Neural cell (in vitro differentiated cells): ENCODE data around the gene IMMP1L.

Experiments
- EP300 ChIP-seq: fragments of 450-650 bp; conservative IDR thresholded peaks from 2 replicates; pipeline ENCODE4 v1.6.1; 2014; ENCODE audit warnings: antibody characterized with exemption, mild to moderate bottlenecking, moderate library complexity; ENCODE audit not compliant: poor library complexity, severe bottlenecking
- EZH2 ChIP-seq: fragments of 200-600, 300-800 bp; shearing (Covaris generic), sonication (generic); IDR thresholded peaks from 2 replicates; pipeline ENCODE4 v1.6.1; 2014; ENCODE audit warnings: antibody characterized with exemption, low read length, borderline replicate concordance, mild to moderate bottlenecking; ENCODE audit not compliant: insufficient read depth, poor library complexity, severe bottlenecking
- POLR2AphosphoS5 ChIP-seq: IDR thresholded peaks from 2 replicates; pipeline ENCODE4 v1.6.1; 2012
- RAD21 ChIP-seq: fragments of 450-650 bp; conservative IDR thresholded peaks from 2 replicates; pipeline ENCODE4 v1.6.1; 2014; ENCODE audit warnings: antibody characterized with exemption, mild to moderate bottlenecking, moderate library complexity
- TF ChIP-seq, protein P1 (sequence below): fragments of 450-650 bp; IDR thresholded peaks from 2 replicates; pipeline ENCODE4 v1.5.1; 2014; ENCODE audit warnings: antibody characterized with exemption, mild to moderate bottlenecking, moderate library complexity; ENCODE audit not compliant: poor library complexity, severe bottlenecking
- TF ChIP-seq, protein P2 (sequence below): IDR thresholded peaks from 2 replicates; pipeline ENCODE4 v1.6.1; 2012; ENCODE audit warnings: borderline replicate concordance

- TF ChIP-seq EZH2 (no peak), POLR2AphosphoS5 (no peak), EP300 (no peak), RAD21 (no peak)
- TF ChIP-seq, protein P1, sequence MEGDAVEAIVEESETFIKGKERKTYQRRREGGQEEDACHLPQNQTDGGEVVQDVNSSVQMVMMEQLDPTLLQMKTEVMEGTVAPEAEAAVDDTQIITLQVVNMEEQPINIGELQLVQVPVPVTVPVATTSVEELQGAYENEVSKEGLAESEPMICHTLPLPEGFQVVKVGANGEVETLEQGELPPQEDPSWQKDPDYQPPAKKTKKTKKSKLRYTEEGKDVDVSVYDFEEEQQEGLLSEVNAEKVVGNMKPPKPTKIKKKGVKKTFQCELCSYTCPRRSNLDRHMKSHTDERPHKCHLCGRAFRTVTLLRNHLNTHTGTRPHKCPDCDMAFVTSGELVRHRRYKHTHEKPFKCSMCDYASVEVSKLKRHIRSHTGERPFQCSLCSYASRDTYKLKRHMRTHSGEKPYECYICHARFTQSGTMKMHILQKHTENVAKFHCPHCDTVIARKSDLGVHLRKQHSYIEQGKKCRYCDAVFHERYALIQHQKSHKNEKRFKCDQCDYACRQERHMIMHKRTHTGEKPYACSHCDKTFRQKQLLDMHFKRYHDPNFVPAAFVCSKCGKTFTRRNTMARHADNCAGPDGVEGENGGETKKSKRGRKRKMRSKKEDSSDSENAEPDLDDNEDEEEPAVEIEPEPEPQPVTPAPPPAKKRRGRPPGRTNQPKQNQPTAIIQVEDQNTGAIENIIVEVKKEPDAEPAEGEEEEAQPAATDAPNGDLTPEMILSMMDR: no peak
- TF ChIP-seq, protein P2, sequence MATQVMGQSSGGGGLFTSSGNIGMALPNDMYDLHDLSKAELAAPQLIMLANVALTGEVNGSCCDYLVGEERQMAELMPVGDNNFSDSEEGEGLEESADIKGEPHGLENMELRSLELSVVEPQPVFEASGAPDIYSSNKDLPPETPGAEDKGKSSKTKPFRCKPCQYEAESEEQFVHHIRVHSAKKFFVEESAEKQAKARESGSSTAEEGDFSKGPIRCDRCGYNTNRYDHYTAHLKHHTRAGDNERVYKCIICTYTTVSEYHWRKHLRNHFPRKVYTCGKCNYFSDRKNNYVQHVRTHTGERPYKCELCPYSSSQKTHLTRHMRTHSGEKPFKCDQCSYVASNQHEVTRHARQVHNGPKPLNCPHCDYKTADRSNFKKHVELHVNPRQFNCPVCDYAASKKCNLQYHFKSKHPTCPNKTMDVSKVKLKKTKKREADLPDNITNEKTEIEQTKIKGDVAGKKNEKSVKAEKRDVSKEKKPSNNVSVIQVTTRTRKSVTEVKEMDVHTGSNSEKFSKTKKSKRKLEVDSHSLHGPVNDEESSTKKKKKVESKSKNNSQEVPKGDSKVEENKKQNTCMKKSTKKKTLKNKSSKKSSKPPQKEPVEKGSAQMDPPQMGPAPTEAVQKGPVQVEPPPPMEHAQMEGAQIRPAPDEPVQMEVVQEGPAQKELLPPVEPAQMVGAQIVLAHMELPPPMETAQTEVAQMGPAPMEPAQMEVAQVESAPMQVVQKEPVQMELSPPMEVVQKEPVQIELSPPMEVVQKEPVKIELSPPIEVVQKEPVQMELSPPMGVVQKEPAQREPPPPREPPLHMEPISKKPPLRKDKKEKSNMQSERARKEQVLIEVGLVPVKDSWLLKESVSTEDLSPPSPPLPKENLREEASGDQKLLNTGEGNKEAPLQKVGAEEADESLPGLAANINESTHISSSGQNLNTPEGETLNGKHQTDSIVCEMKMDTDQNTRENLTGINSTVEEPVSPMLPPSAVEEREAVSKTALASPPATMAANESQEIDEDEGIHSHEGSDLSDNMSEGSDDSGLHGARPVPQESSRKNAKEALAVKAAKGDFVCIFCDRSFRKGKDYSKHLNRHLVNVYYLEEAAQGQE: no peak
These were observed 21.9 kb upstream of the IMMP1L start for GRCh38 chr11:31531293-31531692.
